Stimulated activated CD4-positive, alpha-beta T cell treated with anti-CD3 and anti-CD28 coated beads, Interleukin-15, amount 100 ng/mL, for 48 hours (primary cell): ENCODE measurements around the gene MYO5C.
"Not testable (repeated sequence)": the region's sequence is repeated elsewhere in the genome, so short reads cannot be mapped to it uniquely, and the experiment has no call there.

Source experiments
- DNase-seq, 2 donors: peaks; one replicate each; pipeline ENCODE4 v3.0.0-alpha.2; 2020; ENCODE audit warnings: low read depth in 2 of 2

Gene MYO5C

DNA sequence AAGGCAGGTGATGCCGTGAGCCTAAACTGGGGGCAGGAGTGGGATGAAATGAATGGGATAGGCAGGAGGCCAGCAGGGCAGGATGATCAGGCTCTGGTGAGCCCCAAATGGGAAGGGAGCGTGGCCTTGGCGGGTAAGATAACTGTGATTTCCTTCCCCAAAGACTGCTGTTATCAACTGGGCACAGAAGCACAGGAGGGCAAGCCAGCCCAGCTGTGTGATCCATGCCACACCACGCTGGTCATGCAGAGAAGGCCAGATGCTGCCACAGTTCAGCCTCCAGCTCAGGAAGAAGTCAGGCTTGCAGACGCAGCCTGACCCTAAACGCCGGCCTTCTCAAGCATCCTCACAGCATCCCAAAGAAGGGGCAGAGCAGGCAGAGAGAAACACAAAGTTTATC is 52.3 kb downstream of the MYO5C start:
- no peak for DNase-seq

GRCh38 chr15:52241489-52241888 is 54.1 kb downstream of the MYO5C start:
- DNase-seq: no peak

- no peak for DNase-seq
Measured at GRCh38 chr15:52240166-52240565, 55.4 kb downstream of the MYO5C start.

GRCh38 chr15:52238989-52239525 is 56.5 kb downstream of the MYO5C start:
- not testable (repeated sequence) for DNase-seq

- DNase-seq: no peak
Measured at GRCh38 chr15:52238149-52238548, 57.5 kb downstream of the MYO5C start.

GRCh38 chr15:52236013-52236412 is 59.6 kb downstream of the MYO5C start:
- DNase-seq: no peak

- DNase-seq: peak in 1 of 2 donors; percentile 32
Measured at GRCh38 chr15:52234596-52235541, 60.7 kb downstream of the MYO5C start.

- no peak for DNase-seq
Measured at GRCh38 chr15:52233405-52233804, 62.2 kb downstream of the MYO5C start.

DNA sequence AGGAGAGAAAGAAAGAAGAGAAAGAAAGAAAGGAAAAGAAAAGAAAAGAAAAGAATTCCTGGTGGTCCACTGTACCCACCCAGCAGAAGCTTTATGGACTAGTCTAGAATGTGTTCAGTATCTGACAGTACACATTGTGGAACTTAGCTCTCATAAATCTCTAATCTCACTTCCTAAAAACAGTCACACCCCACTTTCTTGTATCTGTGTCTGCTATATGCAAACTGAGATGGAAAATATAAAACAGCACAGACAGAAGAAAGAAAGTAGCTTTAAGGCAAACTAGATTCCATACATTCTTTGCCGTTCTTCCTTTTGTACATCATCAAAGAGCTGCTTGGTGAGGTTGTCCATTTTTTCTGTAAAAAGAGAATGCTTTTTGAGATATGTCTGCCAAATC is 63.3 kb downstream of the MYO5C start:
- DNase-seq: no peak

DNA sequence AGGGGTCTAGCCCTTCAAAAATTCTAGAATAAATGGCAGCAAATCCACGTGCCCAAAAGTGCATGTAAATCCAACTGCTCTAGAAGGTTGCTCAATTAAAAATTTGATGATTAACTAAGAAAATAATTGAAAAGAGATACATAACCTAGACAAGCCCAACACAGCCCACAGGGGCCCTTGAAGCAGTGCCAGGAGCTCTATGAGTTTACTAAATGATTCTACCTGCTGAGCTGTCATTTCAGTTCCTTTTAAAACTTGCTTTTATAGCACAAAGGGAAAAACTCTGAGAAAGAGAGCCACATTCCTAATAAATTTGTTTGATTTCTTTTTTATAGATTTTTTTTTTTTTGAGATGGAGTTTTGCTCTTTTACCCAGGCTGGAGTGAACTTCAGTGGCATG is 65.5 kb downstream of the MYO5C start:
- no peak for DNase-seq

- DNase-seq: no peak
Measured at GRCh38 chr15:52228921-52229320, 66.7 kb downstream of the MYO5C start.

GRCh38 chr15:52227456-52227855 is 68.1 kb downstream of the MYO5C start:
- peak; percentile 56 to 63 for DNase-seq

GRCh38 chr15:52225230-52225629 is 70.4 kb downstream of the MYO5C start:
- no peak for DNase-seq

GRCh38 chr15:52224211-52224610 is 71.4 kb downstream of the MYO5C start:
- DNase-seq: no peak

GRCh38 chr15:52221730-52222129 is 73.9 kb downstream of the MYO5C start:
- no peak for DNase-seq

DNA sequence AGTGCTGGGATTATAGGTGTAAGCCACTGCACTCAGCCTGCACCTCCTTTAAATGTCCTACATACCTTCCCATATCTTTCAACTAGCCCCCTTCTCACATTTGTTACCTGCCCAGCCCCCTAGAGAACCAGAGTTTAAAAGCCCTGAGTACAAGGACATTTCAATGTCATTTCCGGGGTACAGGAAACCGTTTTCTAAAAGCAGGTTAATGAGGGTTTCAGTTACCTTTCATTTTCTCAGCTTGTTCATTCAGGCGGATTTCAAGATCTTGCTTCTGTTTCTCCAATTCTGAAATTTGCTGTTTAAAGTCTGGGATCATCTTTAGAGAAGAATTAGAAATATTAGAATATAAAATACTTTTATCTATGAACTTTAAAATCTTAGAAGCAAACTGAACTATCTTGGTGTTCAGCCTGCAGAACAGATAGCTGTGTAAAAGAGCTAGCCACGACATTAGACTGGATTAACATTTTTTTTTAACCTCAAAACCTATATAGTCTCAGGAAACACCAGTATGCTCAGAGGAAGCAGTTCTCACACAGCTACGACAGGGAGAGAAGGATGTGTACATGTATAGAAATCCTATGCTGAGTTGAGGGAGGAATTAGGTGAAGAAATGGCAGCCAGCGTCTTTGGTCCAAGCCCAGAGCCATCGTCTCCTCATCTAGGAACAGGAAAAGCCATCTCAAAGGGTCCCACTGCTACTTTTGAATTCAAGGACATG is 74.5 kb downstream of the MYO5C start:
- DNase-seq: no peak

GRCh38 chr15:52220251-52220650 is 75.4 kb downstream of the MYO5C start:
- no peak for DNase-seq

DNA sequence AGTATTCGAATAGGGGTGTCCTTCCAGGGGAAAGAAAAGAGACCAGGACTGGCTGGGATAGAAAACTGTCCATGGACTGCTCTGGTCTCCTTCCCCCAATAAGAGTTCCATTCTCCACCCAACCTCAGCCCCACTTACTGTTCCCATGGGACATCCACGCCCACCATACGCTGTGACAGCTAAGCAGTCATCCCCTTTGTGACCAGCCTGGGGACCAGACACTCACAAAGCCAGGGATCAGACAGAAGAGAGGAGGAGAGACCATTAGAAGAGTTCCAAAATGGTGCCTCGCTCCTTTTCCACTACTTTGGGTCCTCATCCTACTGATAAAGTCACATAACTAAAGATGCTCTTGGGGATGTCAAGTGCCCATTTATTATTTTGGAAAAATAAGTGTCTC is 76.8 kb downstream of the MYO5C start:
- DNase-seq: no peak

GRCh38 chr15:52218371-52218770 is 77.2 kb downstream of the MYO5C start:
- DNase-seq: no peak

- DNase-seq: no peak
Measured at GRCh38 chr15:52217186-52217585, 78.4 kb downstream of the MYO5C start.

- no peak for DNase-seq
Measured at GRCh38 chr15:52214553-52214952, 81.1 kb downstream of the MYO5C start.

- no peak for DNase-seq
Measured at GRCh38 chr15:52213206-52213605, 82.4 kb downstream of the MYO5C start.
